HEK293 (cell line): ENCODE results near the gene PEX6.

ENCODE experiments used
- GLIS2 ChIP-seq: fragments of 450-650 bp; formaldehyde crosslinking; IDR thresholded peaks from 2 replicates; pipeline ENCODE4 v1.5.1; 2016; ENCODE audit warnings: missing biosample characterization, missing genetic modification characterization
- KLF9 ChIP-seq: fragments of 450-650 bp; formaldehyde crosslinking; IDR thresholded peaks from 2 replicates; pipeline ENCODE4 v1.5.1; 2016; ENCODE audit warnings: missing biosample characterization, missing genetic modification characterization, low read depth
- PRDM6 ChIP-seq: fragments of 450-650 bp; formaldehyde crosslinking; IDR thresholded peaks from 2 replicates; pipeline ENCODE4 v1.5.1; 2017; ENCODE audit warnings: missing biosample characterization, missing genetic modification characterization
- ZBTB20 ChIP-seq: fragments of 450-650 bp; formaldehyde crosslinking; IDR thresholded peaks from 2 replicates; pipeline ENCODE4 v1.5.1; 2016; ENCODE audit warnings: missing biosample characterization, missing genetic modification characterization
- ZBTB7A ChIP-seq: fragments of 450-650 bp; formaldehyde crosslinking; IDR thresholded peaks from 2 replicates; pipeline ENCODE4 v1.5.1; 2016; ENCODE audit warnings: low read depth, missing biosample characterization, missing genetic modification characterization
- ZEB2 ChIP-seq: fragments of 450-650 bp; formaldehyde crosslinking; IDR thresholded peaks from 2 replicates; pipeline ENCODE4 v1.5.1; 2016; ENCODE audit warnings: missing biosample characterization, missing genetic modification characterization
- ZFHX2 ChIP-seq: fragments of 450-650 bp; formaldehyde crosslinking; conservative IDR thresholded peaks from 2 replicates; pipeline ENCODE4 v1.5.1; 2016; ENCODE audit warnings: missing biosample characterization, missing genetic modification characterization
- ZFP69B ChIP-seq: fragments of 450-650 bp; formaldehyde crosslinking; IDR thresholded peaks from 2 replicates; pipeline ENCODE4 v1.5.1; 2016; ENCODE audit warnings: missing biosample characterization, missing genetic modification characterization
- ZIC2 ChIP-seq: fragments of 450-650 bp; formaldehyde crosslinking; IDR thresholded peaks from 2 replicates; pipeline ENCODE4 v1.5.1; 2016; ENCODE audit warnings: missing biosample characterization, missing genetic modification characterization
- ZNF16 ChIP-seq: fragments of 450-650 bp; formaldehyde crosslinking; IDR thresholded peaks from 2 replicates; pipeline ENCODE4 v1.5.1; 2016; ENCODE audit warnings: low read depth, missing biosample characterization, missing genetic modification characterization
- ZNF19 ChIP-seq: fragments of 450-650 bp; formaldehyde crosslinking; IDR thresholded peaks from 2 replicates; pipeline ENCODE4; 2016; ENCODE audit warnings: missing biosample characterization, missing genetic modification characterization, low read depth
- ZNF292 ChIP-seq: fragments of 450-650 bp; formaldehyde crosslinking; IDR thresholded peaks from 2 replicates; pipeline ENCODE4 v1.5.1; 2016; ENCODE audit warnings: low read depth, missing biosample characterization, missing genetic modification characterization, borderline replicate concordance
- ZNF311 ChIP-seq: fragments of 450-650 bp; formaldehyde crosslinking; IDR thresholded peaks from 2 replicates; pipeline ENCODE4 v1.5.1; 2017; ENCODE audit warnings: missing biosample characterization, missing genetic modification characterization, borderline replicate concordance
- ZNF324 ChIP-seq: fragments of 450-650 bp; formaldehyde crosslinking; IDR thresholded peaks from 2 replicates; pipeline ENCODE4 v1.5.1; 2016; ENCODE audit warnings: missing biosample characterization, missing genetic modification characterization
- ZNF335 ChIP-seq: fragments of 450-650 bp; formaldehyde crosslinking; conservative IDR thresholded peaks from 2 replicates; pipeline ENCODE4 v1.5.1; 2016; ENCODE audit warnings: missing biosample characterization, missing genetic modification characterization
- ZNF394 ChIP-seq: fragments of 450-650 bp; formaldehyde crosslinking; IDR thresholded peaks from 2 replicates; pipeline ENCODE4 v1.5.1; 2016; ENCODE audit warnings: missing biosample characterization, missing genetic modification characterization, mild to moderate bottlenecking, moderate library complexity, borderline replicate concordance
- ZNF404 ChIP-seq: fragments of 450-650 bp; formaldehyde crosslinking; IDR thresholded peaks from 2 replicates; pipeline ENCODE4 v1.5.1; 2017; ENCODE audit warnings: missing biosample characterization, missing genetic modification characterization
- ZNF623 ChIP-seq: fragments of 450-650 bp; formaldehyde crosslinking; IDR thresholded peaks from 2 replicates; pipeline ENCODE4 v1.5.1; 2016; ENCODE audit warnings: missing biosample characterization, missing genetic modification characterization
- ZNF654 ChIP-seq: fragments of 450-650 bp; formaldehyde crosslinking; IDR thresholded peaks from 2 replicates; pipeline ENCODE4 v1.5.1; 2016; ENCODE audit warnings: low read depth, missing biosample characterization, missing genetic modification characterization
- ZNF776 ChIP-seq: fragments of 450-650 bp; formaldehyde crosslinking; IDR thresholded peaks from 2 replicates; pipeline ENCODE4 v1.5.0; 2017; ENCODE audit warnings: missing biosample characterization, missing genetic modification characterization, borderline replicate concordance
- ZNF777 ChIP-seq: fragments of 450-650 bp; formaldehyde crosslinking; IDR thresholded peaks from 2 replicates; pipeline ENCODE4 v1.5.1; 2017; ENCODE audit warnings: missing biosample characterization, missing genetic modification characterization, borderline replicate concordance
- ZNF785 ChIP-seq: fragments of 450-650 bp; formaldehyde crosslinking; IDR thresholded peaks from 2 replicates; pipeline ENCODE4 v1.5.1; 2016; ENCODE audit warnings: missing biosample characterization, missing genetic modification characterization
- ZNF837 ChIP-seq: fragments of 450-650 bp; formaldehyde crosslinking; IDR thresholded peaks from 2 replicates; pipeline ENCODE4 v1.5.1; 2016; ENCODE audit warnings: missing biosample characterization, missing genetic modification characterization
- ZNF843 ChIP-seq: fragments of 450-650 bp; formaldehyde crosslinking; IDR thresholded peaks from 2 replicates; pipeline ENCODE4 v1.5.1; 2016; ENCODE audit warnings: missing biosample characterization, missing genetic modification characterization
- ZSCAN30 ChIP-seq: fragments of 450-650 bp; IDR thresholded peaks from 2 replicates; pipeline ENCODE4 v1.5.1; 2018; ENCODE audit warnings: missing biosample characterization, mild to moderate bottlenecking, missing genetic modification characterization, moderate library complexity
- TF ChIP-seq, protein P1 (sequence below): fragments of 450-650 bp; formaldehyde crosslinking; IDR thresholded peaks from 2 replicates; pipeline ENCODE4 v1.5.1; 2016; ENCODE audit warnings: missing biosample characterization, missing genetic modification characterization
- TF ChIP-seq, protein P2 (sequence below): fragments of 450-650 bp; formaldehyde crosslinking; IDR thresholded peaks from 2 replicates; pipeline ENCODE4 v1.5.1; 2017; ENCODE audit warnings: missing biosample characterization, missing genetic modification characterization
- TF ChIP-seq, protein P3 (sequence below): fragments of 450-650 bp; formaldehyde crosslinking; IDR thresholded peaks from 2 replicates; pipeline ENCODE4 v1.5.1; 2016; ENCODE audit warnings: missing biosample characterization, missing genetic modification characterization
- TF ChIP-seq, protein P4 (sequence below): fragments of 450-650 bp; formaldehyde crosslinking; IDR thresholded peaks from 2 replicates; pipeline ENCODE4 v1.5.1; 2016; ENCODE audit warnings: missing biosample characterization, missing genetic modification characterization
- TF ChIP-seq, protein P5 (sequence below): fragments of 450-650 bp; formaldehyde crosslinking; IDR thresholded peaks from 2 replicates; pipeline ENCODE4 v1.5.1; 2017; ENCODE audit warnings: missing biosample characterization, mild to moderate bottlenecking, missing genetic modification characterization, moderate library complexity

Gene PEX6

DNA sequence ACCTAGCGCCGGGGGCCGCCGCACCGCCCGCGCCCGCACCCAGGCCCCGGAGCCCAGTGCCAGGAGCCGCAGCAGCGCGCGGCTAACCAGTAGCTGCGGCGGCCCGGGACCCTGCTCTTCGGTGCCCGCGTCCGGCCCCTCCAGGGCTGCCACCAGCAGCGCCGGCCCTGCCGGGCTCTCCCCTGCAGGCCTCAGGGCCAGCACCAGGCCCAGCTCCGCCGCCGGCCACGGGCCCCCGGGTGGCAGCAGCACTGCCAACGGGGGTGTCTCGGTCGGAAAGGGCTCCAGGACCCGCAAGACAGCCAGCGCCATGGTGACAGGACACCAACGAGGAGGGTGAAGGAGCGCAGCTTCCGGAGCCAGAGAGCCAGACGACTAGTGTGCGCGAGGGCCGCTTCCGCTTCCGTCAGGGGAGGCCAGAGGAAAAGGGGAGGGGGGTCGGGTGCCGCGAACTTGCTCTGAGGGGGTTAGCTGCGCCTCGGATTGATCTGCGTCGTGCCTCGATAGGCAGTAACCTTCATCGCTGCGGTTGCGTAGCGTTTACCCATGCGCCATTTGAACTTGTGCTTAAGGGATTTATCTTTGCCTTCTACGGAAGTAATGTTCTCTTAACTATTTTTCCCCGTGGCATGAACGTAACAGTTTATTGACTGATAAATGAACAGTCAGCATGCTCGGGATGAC lies at the start of gene PEX6 (continued):
- TF ChIP-seq, protein P1, sequence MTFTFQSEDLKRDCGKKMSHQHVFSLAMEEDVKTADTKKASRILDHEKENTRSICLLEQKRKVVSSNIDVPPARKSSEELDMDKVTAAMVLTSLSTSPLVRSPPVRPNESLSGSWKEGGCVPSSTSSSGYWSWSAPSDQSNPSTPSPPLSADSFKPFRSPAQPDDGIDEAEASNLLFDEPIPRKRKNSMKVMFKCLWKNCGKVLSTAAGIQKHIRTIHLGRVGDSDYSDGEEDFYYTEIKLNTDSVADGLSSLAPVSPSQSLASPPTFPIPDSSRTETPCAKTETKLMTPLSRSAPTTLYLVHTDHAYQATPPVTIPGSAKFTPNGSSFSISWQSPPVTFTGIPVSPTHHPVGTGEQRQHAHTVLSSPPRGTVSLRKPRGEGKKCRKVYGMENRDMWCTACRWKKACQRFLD (tag by site-specific recombination), result no peak
- TF ChIP-seq, protein P2, sequence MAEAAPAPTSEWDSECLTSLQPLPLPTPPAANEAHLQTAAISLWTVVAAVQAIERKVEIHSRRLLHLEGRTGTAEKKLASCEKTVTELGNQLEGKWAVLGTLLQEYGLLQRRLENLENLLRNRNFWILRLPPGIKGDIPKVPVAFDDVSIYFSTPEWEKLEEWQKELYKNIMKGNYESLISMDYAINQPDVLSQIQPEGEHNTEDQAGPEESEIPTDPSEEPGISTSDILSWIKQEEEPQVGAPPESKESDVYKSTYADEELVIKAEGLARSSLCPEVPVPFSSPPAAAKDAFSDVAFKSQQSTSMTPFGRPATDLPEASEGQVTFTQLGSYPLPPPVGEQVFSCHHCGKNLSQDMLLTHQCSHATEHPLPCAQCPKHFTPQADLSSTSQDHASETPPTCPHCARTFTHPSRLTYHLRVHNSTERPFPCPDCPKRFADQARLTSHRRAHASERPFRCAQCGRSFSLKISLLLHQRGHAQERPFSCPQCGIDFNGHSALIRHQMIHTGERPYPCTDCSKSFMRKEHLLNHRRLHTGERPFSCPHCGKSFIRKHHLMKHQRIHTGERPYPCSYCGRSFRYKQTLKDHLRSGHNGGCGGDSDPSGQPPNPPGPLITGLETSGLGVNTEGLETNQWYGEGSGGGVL (tag by site-specific recombination), result peak; percentile 60; the same call in 1 of the 2 replicates
- no peak for TF ChIP-seq ZNF776 (tag by site-specific recombination)
- TF ChIP-seq ZNF19 (tag by site-specific recombination), result no peak
- TF ChIP-seq, protein P3, sequence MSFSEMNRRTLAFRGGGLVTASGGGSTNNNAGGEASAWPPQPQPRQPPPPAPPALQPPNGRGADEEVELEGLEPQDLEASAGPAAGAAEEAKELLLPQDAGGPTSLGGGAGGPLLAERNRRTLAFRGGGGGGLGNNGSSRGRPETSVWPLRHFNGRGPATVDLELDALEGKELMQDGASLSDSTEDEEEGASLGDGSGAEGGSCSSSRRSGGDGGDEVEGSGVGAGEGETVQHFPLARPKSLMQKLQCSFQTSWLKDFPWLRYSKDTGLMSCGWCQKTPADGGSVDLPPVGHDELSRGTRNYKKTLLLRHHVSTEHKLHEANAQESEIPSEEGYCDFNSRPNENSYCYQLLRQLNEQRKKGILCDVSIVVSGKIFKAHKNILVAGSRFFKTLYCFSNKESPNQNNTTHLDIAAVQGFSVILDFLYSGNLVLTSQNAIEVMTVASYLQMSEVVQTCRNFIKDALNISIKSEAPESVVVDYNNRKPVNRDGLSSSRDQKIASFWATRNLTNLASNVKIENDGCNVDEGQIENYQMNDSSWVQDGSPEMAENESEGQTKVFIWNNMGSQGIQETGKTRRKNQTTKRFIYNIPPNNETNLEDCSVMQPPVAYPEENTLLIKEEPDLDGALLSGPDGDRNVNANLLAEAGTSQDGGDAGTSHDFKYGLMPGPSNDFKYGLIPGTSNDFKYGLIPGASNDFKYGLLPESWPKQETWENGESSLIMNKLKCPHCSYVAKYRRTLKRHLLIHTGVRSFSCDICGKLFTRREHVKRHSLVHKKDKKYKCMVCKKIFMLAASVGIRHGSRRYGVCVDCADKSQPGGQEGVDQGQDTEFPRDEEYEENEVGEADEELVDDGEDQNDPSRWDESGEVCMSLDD (tag by site-specific recombination), result peak; percentile 62
- no peak for TF ChIP-seq KLF9
- TF ChIP-seq ZNF837, result no peak
- TF ChIP-seq ZFHX2 (tag by site-specific recombination), result no peak
- no peak for TF ChIP-seq ZNF324 (tag by site-specific recombination)
- TF ChIP-seq ZNF843 (tag by site-specific recombination), result peak; percentile 44; the same call in 1 of the 2 replicates
- no peak for TF ChIP-seq ZIC2 (tag by site-specific recombination)
- TF ChIP-seq ZNF785 (tag by site-specific recombination), result no peak
- no peak for TF ChIP-seq PRDM6 (tag by site-specific recombination)
- no peak for TF ChIP-seq ZNF292 (tag by site-specific recombination)
- TF ChIP-seq ZNF623, result no peak
- 0 out of 2 replicates have a peak, but pooled peaks have one; percentile 27 for TF ChIP-seq ZFP69B (tag by site-specific recombination)
- TF ChIP-seq ZBTB7A (tag by site-specific recombination), result no peak; the same call in 1 of the 2 replicates
- TF ChIP-seq ZNF394 (tag by site-specific recombination), result peak; percentile 78; the same call in 1 of the 2 replicates
- TF ChIP-seq ZNF654 (tag by site-specific recombination), result no peak
- TF ChIP-seq ZNF16 (tag by site-specific recombination), result no peak
- TF ChIP-seq, protein P4, sequence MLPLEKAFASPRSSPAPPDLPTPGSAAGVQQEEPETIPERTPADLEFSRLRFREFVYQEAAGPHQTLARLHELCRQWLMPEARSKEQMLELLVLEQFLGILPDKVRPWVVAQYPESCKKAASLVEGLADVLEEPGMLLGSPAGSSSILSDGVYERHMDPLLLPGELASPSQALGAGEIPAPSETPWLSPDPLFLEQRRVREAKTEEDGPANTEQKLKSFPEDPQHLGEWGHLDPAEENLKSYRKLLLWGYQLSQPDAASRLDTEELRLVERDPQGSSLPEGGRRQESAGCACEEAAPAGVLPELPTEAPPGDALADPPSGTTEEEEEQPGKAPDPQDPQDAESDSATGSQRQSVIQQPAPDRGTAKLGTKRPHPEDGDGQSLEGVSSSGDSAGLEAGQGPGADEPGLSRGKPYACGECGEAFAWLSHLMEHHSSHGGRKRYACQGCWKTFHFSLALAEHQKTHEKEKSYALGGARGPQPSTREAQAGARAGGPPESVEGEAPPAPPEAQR (tag by site-specific recombination), result no peak
- TF ChIP-seq, protein P5, sequence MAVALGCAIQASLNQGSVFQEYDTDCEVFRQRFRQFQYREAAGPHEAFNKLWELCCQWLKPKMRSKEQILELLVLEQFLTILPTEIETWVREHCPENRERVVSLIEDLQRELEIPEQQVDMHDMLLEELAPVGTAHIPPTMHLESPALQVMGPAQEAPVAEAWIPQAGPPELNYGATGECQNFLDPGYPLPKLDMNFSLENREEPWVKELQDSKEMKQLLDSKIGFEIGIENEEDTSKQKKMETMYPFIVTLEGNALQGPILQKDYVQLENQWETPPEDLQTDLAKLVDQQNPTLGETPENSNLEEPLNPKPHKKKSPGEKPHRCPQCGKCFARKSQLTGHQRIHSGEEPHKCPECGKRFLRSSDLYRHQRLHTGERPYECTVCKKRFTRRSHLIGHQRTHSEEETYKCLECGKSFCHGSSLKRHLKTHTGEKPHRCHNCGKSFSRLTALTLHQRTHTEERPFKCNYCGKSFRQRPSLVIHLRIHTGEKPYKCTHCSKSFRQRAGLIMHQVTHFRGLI (tag by site-specific recombination), result 0 out of 2 replicates have a peak, but pooled peaks have one; percentile 10
- TF ChIP-seq ZEB2, result peak; percentile 60
- TF ChIP-seq ZNF335 (tag by site-specific recombination), result peak; percentile 84
- TF ChIP-seq ZNF777 (tag by site-specific recombination), result no peak
- TF ChIP-seq ZSCAN30 (tag by site-specific recombination), result no peak
- no peak for TF ChIP-seq ZNF404 (tag by site-specific recombination)
- TF ChIP-seq ZBTB20 (tag by site-specific recombination), result peak; percentile 71; the same call in 1 of the 2 replicates
- TF ChIP-seq GLIS2 (tag by site-specific recombination), result peak; percentile 98
- TF ChIP-seq ZNF311 (tag by site-specific recombination), result no peak
